Ishikawa (cell line): Measurements from ENCODE around the gene SNX27.

Experiments used
- CEBPB ChIP-seq: IDR thresholded peaks from 2 replicates; pipeline ENCODE4 v1.6.1; 2012
- CREB1 ChIP-seq: IDR thresholded peaks from 2 replicates; pipeline ENCODE4 v1.6.1; 2012; ENCODE audit warnings: low read depth
- EGR1 ChIP-seq: IDR thresholded peaks from 2 replicates; pipeline ENCODE4 v1.6.1; 2012
- EP300 ChIP-seq: IDR thresholded peaks from 2 replicates; pipeline ENCODE4 v1.6.1; 2012; ENCODE audit warnings: borderline replicate concordance
- FOXM1 ChIP-seq: IDR thresholded peaks from 2 replicates; pipeline ENCODE4 v1.6.1; 2012; ENCODE audit warnings: low read depth, borderline replicate concordance
- MAX ChIP-seq: IDR thresholded peaks from 2 replicates; pipeline ENCODE4 v1.6.1; 2012
- NFIC ChIP-seq: IDR thresholded peaks from 2 replicates; pipeline ENCODE4 v1.6.1; 2012
- REST ChIP-seq: IDR thresholded peaks from 2 replicates; pipeline ENCODE4 v1.6.1; 2012; ENCODE audit warnings: low read depth, mild to moderate bottlenecking
- TAF1 ChIP-seq: IDR thresholded peaks from 2 replicates; pipeline ENCODE4 v1.6.1; 2012; ENCODE audit warnings: low read depth, mild to moderate bottlenecking
- TCF12 ChIP-seq: IDR thresholded peaks from 2 replicates; pipeline ENCODE4 v1.6.1; 2012; ENCODE audit warnings: low read depth
- TEAD4 ChIP-seq: IDR thresholded peaks from 2 replicates; pipeline ENCODE4 v1.6.1; 2012
- USF1 ChIP-seq: IDR thresholded peaks from 2 replicates; pipeline ENCODE4 v1.6.1; 2012
- YY1 ChIP-seq: IDR thresholded peaks from 2 replicates; pipeline ENCODE4 v1.6.1; 2012; ENCODE audit warnings: low read depth
- ZBTB7A ChIP-seq: IDR thresholded peaks from 2 replicates; pipeline ENCODE4 v1.6.1; 2012; ENCODE audit warnings: low read depth

The SNX27 gene

GRCh38 chr1:151618470-151618869 is 6.6 kb downstream of the SNX27 start:
- TF ChIP-seq REST = no peak

DNA sequence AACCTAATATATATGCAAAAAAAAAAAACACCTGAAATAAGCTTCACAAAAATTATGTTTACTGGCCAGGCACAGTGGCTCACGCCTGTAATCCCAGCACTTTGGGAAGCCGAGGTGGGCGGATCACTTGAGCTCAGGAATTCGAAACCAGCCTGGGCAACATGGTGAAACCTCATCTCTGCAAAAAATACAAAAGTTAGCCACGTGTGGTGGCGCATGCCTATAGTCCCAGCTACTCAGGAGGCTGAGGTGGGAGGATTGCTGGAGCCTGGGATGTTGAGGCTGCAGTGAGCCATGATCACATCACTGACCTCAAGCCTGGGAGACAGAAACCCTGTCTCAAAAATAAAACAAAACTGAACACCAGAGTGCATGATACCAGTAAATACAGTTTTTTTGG is 7.1 kb downstream of the SNX27 start:
- TF ChIP-seq MAX = 0 out of 2 replicates have a peak, but pooled peaks have one; percentile 12

DNA sequence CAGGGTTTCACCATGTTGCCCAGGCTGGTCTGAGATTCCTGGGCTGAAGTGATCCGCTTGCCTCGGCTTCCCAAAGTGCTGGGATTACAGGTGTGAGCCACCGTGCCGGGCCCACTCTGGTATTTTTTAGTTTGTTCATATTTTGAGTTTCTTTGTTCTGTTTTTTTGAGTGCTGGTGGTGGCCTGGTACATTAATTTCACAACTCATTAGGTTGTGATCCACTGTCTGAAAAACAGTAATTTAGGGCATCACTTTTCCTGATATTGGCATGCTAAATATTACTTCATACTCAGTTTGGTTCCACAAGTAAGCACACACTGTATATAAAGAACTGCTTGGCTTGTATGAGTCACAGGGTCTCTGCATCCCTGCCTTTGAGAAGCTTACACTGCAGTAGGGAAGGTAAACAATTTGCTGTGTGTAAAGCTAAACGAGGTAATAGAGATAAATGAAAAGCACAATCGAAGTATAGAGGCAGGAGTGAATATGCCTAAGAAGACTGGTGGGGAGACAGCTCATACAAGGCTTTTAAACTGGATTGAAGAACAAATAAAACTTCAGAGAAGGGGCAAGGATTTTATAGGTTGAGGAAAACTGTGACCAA is 7.7 kb downstream of the SNX27 start:
- TF ChIP-seq TCF12 (no peak), EGR1 (no peak), REST (no peak), EP300 (no peak), TAF1 (no peak), MAX (no peak), NFIC (no peak), CREB1 (no peak), YY1 (no peak), FOXM1 (no peak), USF1 (no peak), TEAD4 (no peak)

DNA sequence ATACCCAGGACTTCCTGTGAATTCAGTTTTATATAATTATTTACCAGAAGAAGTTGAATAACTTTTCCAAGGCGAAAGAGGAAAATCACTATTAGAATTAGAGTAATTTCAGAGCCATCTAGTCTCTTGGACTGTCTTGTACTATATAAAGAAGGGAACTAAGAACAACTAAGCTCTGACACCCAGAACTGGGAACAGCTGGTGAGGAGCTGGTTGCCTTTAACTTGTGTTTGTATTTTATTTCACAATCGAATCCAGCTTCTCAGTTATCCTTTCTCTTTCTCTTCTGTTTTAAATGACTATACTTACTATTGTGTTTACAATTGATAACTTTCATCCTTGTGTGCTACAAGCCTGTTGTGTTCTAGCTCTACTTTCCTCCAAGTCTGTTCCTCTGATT is 8.4 kb downstream of the SNX27 start:
- TF ChIP-seq YY1 (no peak), TEAD4 (no peak), TAF1 (no peak)

- no peak for TF ChIP-seq NFIC
Observed at GRCh38 chr1:151621351-151621750, 9.5 kb downstream of the SNX27 start.

GRCh38 chr1:151624783-151625182 is 12.9 kb downstream of the SNX27 start:
- TF ChIP-seq ZBTB7A (no peak), NFIC (no peak), YY1 (no peak), USF1 (no peak), REST (no peak), EP300 (no peak), FOXM1 (no peak), CREB1 (no peak), EGR1 (no peak), TAF1 (no peak), CEBPB (no peak), MAX (no peak), TEAD4 (no peak)
